CD4-positive, alpha-beta T cell treated with Interferon gamma for 1 hour (primary cell): ENCODE results near the gene EVI2A.
A peak's percentile ranks its signal among the peaks of the same experiment; 100 is the strongest.
"Not testable (repeated sequence)": the region's sequence is repeated elsewhere in the genome, so short reads cannot be mapped to it uniquely, and the experiment has no call there.

Experiments used
- DNase-seq: peaks from one replicate; pipeline ENCODE4 v3.0.0-alpha.2; 2020

The EVI2A gene

DNA sequence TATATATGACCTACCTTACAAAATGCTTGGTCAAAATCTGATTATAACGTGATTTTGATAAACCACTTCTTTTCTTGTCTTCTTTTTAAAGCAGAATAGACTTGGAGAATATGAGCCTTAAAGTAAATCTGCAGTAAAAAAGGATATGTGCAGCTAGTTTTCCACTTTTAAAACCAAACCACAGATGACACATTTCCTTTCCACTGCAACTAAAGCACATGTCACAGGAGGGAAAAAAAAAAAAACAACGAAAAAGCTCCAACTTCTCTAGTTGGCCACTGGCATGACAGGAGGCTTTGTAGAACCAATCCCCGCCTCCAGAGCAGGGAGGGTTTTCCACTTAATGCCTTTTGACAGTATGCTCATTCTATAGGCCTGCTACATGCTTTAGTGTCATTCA lies at the start of gene EVI2A:
TSS of gene EVI2A (minus strand) at position 142 of the 400 bp plus-strand sequence. CDS start 2,609 bp downstream, outside the sequence.
- peak; percentile 87 for DNase-seq

- DNase-seq = no peak
Observed at GRCh38 chr17:31369266-31369665, 47.8 kb upstream of the EVI2A start.

GRCh38 chr17:31366088-31366487 lies 44.7 kb upstream of the EVI2A start:
- DNase-seq = no peak

GRCh38 chr17:31364012-31364411 lies 42.6 kb upstream of the EVI2A start:
- DNase-seq = no peak

DNA sequence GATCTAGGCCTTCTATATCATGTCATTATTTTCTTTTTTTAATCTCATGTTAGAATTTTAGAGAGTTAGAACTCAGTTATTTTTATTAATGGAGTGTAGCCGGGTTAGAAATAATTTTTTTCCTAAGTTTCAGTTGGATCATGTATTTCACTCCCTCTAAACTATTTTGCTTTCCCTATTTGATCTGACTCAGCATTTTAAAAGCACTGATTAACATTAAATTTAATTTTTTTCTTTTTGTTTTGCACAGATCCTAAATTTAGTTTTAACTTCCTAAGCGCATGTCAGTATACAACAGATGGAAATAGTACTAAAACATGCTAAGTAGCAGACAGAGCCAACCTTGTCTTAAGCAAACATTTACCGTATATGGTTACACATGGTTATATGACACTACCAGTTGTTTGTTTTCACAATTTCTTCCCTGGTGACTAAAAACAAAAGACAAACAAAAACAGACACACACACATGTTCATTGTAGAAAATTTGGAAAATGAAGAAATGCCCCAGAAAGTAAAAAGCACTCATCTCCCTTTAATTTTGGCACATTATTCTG lies 36.5 kb upstream of the EVI2A start:
- no peak for DNase-seq

- no peak for DNase-seq
Observed at GRCh38 chr17:31357091-31357490, 35.7 kb upstream of the EVI2A start.

DNA sequence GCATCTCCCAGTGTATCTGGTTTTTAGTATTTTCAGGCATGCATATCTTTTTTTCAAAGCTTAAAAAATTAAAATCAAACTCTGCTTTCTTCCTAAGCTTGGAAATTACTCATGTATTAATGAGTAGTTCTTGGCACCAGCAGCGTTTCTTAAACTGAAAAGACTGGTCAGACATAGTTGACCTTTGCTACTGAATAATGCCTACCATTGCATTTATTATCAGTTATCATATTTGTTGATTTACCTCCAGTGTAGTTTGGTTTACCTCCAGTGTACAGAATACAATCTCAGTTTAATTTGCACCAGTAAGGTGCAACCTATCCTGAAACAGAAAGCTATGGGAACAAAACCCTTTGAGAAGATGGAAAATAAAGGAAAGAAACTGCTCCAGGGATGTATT lies 34.5 kb upstream of the EVI2A start:
- no peak for DNase-seq

GRCh38 chr17:31349454-31349853 lies 28.0 kb upstream of the EVI2A start:
- DNase-seq = no peak

- DNase-seq = not testable (repeated sequence)
Observed at GRCh38 chr17:31345191-31345747, 23.8 kb upstream of the EVI2A start.

DNA sequence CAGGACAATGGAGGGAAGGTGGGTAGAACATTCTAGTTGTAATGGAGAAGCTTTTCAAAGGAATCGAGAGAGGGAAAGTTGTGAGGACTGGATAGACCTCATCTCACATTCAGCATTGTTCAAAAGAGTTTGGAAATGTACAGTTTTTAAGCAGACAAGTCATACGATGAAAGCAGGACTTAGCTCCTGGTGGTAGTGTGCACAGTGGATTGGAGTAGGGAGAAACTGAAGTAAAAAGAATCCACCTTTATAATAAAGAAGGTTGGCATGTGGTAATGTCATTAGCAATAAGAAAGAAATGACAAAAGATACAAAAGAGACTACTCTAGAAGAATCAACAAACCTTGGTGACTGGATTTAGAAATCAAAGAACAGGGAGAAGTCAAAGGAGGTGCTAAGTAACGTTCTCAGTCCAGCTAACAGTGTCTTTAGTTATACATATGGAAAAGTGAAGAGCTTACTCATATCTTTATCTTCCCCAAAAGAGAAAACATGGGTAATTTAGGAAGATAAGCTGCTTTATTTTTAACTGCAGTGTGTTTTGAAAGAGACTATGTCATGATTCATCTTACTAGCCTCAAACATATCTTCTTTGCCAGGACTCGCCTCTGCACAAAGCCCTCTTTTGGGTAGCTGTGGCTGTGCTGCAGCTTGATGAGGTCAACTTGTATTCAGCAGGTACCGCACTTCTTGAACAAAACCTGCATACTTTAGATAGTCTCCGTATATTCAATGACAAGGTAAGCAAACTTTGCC lies 18.7 kb upstream of the EVI2A start:
- DNase-seq = no peak

- no peak for DNase-seq
Observed at GRCh38 chr17:31329221-31329620, 7.8 kb upstream of the EVI2A start.

DNA sequence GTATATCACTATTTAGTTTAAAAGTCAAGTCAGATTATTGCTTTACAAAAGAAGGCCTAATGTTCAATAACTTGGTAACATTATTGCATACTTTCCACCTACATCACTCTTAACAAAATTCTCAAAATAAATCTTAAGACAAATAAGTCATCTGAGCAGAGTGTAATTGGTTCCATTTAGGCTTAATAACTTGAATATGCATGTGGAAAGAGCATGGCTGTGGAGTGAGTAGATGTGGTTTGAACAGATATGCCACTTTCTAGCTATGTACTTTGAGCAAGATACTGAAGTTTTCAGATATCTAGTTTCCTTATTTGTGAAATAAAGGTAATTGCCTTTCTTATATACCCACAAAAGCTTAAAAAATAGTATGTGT lies 6.7 kb upstream of the EVI2A start:
- DNase-seq = no peak

DNA sequence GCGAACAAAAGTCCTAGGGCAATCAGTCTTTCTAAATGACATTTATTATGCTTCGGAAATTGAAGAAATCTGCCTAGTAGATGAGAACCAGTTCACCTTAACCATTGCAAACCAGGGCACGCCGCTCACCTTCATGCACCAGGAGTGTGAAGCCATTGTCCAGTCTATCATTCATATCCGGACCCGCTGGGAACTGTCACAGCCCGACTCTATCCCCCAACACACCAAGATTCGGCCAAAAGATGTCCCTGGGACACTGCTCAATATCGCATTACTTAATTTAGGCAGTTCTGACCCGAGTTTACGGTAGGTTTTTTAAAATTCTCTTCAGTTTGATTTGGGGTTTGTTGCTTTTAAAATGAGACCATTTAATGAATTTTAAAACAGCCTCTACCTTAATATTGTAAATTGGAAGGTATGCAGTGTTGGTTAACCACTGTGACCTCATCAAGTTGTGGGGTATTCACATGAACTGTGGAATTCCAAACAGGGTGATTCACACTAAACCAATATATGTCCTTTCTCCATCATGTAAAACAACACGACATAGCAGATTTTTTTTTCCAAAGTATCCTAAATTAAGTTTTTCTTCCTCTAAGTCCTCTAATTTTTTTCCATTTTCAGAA lies 6.2 kb upstream of the EVI2A start:
- no peak for DNase-seq

- DNase-seq = no peak
Observed at GRCh38 chr17:31323551-31323950, 2.1 kb upstream of the EVI2A start.

- peak; percentile 35 for DNase-seq
Observed at GRCh38 chr17:31321966-31322365, 544 bp upstream of the EVI2A start.

DNA sequence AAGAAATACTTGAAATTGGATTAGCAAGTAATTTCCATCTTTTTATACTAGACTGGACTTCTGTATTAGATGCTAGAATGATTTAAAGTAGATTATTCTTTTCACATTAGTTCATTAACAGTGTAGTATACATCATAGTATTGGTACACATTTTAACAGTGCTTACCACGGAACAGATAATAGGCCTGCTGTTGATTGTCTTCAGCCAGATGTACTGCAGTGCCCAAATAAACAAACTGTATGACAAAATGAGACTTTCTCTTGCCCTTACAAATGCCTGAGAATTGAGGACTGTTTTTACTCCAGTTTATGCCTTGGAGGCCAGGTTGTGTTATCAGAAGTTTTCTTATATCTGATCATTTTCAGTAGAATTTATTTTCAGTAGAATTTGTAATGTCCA lies 631 bp downstream of the EVI2A start:
- DNase-seq = no peak

GRCh38 chr17:31320241-31320640 lies 1.2 kb downstream of the EVI2A start:
- no peak for DNase-seq

DNA sequence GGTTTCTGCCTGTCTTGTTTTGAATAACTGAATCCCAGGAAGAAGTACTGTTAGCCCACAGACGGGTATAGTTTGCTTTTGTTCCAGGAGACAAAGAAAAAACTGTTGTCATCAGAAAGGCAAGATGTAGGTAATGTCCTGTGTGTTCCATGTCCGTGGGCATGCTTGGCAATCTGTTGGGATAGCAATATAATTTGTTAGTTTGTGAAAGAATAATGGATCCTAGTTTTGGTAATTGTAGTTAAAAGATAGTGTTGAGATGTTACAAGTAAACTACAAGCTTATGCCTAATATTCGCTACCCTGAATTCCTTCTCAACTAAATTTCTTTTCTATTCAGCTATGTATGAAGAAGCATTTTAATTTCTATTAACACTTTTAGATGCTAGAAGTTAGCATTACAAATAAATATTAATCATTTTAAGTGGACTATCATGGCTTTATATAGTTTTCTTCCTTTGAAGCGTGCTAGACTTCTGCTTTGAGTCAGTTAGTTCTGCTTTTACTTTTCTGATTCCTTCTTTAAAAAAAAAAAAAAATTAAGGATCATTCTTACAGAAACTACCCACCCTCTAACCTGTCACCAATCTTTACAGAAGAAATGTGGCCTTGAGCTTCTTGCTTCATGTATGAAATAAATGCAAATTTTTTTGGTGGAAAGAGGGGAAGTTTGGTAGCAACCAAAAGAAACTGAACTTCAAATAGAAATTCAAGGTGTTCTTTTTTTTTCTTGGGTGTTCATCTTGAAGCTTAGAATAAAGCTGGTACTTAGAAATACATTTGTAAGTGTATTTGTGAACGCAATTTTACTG lies 2.4 kb downstream of the EVI2A start:
- DNase-seq = no peak

GRCh38 chr17:31318298-31318801 lies 3.1 kb downstream of the EVI2A start:
- peak; percentile 67 for DNase-seq

DNA sequence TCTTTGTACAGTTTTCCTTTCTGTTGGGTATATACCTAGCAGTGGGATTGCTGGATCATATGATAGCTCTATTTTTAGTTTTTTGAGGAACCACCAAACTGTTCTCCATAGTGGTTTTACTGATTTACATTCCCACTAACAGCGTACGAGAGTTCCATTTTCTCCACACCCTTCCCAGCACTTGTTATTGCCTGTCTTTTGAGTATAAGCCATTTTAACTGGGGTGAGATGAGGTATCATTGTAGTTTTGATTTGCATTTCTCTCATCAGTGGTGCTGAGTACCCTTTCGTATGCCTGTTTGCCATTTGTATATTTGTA lies 6.7 kb downstream of the EVI2A start:
- no peak for DNase-seq

GRCh38 chr17:31313982-31314781 lies 7.2 kb downstream of the EVI2A start, which contains the start of gene EVI2B:
EVI2B (minus strand) TSS chr17:31314054; CDS start chr17:31305609, 8,445 bp downstream.
- no peak for DNase-seq

GRCh38 chr17:31312223-31312622 lies 9.2 kb downstream of the EVI2A start:
- DNase-seq = peak; percentile 42
